Suprapubic skin (tissue), 3 donors: Measurements from ENCODE around the gene TEX13A.

Experiments
- POLR2A ChIP-seq, 2 donors: fragments of 450-650 bp; IDR thresholded peaks; one replicate each; pipeline ENCODE4 v1.6.1; 2017; ENCODE audit warnings: antibody characterized with exemption in 2 of 2, mild to moderate bottlenecking in 2 of 2, moderate library complexity in 2 of 2
- TF ChIP-seq, protein P1 (sequence below), 2 donors: fragments of 200-600 bp in 1 of 2; fragments of 450-650 bp in 1 of 2; sonication (generic) in 1 of 2; IDR thresholded peaks; one replicate each; pipeline ENCODE4 v1.5.1; 2016 to 2019; ENCODE audit warnings: antibody characterized with exemption in 2 of 2, mild to moderate bottlenecking in 1 of 2, moderate library complexity in 1 of 2

DNA sequence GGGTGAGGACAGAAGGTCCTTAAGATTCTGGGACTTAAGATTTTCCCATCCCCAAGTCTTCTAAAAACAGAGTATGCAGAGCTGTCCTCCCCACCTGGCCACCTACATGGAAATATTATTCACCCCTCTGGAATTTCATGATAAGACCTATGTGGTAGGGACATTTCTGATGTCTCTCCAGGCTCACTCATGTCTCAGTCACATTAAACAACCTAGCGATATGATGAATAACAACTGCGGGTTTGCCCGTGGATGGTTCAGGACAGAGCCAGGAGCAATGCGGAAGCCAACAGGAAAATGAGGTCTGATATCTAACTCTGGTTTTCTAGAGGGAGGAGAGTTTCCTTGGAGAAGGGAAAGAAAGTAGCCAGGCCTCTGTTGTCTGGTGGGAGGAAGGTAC, 47.4 kb downstream of the TEX13A start:
- TF ChIP-seq POLR2A (IDR thresholded peaks at IDR 0.05) = no peak
- TF ChIP-seq, protein P1, sequence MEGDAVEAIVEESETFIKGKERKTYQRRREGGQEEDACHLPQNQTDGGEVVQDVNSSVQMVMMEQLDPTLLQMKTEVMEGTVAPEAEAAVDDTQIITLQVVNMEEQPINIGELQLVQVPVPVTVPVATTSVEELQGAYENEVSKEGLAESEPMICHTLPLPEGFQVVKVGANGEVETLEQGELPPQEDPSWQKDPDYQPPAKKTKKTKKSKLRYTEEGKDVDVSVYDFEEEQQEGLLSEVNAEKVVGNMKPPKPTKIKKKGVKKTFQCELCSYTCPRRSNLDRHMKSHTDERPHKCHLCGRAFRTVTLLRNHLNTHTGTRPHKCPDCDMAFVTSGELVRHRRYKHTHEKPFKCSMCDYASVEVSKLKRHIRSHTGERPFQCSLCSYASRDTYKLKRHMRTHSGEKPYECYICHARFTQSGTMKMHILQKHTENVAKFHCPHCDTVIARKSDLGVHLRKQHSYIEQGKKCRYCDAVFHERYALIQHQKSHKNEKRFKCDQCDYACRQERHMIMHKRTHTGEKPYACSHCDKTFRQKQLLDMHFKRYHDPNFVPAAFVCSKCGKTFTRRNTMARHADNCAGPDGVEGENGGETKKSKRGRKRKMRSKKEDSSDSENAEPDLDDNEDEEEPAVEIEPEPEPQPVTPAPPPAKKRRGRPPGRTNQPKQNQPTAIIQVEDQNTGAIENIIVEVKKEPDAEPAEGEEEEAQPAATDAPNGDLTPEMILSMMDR (IDR thresholded peaks at IDR 0.05) = no peak
